ENCODE data around the gene BCAS2.
"Not testable (repeated sequence)": the region's sequence is repeated elsewhere in the genome, so short reads cannot be mapped to it uniquely, and the experiment has no call there.

Gene BCAS2

DNA sequence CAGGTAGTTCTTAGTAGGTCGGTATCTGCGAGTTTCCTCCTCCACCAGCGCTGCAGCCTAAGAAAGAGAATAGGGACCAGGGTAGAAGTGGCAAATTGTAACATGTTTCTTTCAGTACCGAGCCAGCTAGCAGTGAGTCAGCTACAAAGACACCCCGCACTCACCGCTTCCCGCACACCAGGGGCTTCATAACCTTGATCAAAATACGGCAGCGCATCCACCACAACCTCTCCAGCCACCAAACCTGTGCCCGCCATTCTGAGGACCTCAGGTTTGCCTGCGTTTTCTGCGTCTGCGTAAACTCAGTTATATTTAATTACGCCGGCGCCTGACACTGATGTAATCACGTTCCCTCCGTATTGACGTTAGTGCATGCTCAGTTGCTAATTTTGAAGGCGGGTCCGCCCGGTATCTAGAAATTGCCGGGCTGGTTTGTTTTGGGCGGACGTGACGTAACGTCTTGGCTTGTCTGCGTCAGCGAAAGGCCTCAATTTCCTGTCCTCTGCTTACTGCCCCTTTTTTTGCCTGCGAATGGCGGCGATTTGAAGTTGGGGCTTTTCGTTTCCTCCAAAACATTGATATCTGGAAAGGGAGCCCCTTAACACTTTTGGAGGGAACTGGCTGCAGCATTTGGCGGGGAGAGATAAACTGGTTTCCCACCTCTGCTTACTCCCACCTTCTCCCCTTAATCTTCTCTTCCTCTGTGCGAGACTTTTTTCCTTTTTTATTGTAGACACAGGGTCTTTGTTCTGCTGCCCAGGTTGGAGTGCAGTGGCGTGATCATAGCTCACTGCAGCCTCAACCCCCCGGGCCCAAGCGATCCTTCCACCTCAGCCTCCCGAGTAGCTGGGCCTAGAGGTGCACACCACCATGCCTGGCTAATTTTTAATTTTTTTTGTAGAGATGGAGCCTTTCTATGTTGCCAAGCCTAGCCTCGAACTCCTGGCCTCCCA lies at the start of gene BCAS2:
Gene BCAS2 (minus strand): TSS at position 281 of the 953 bp plus-strand sequence. CDS start 24 bp downstream, at position 257.
- DNase-seq, result peak; percentile 98

- DNase-seq, result no peak
These were observed 45.7 kb upstream of the BCAS2 start for GRCh38 chr1:114627107-114627506.

GRCh38 chr1:114623364-114623763 lies 41.9 kb upstream of the BCAS2 start:
- no peak for DNase-seq

DNA sequence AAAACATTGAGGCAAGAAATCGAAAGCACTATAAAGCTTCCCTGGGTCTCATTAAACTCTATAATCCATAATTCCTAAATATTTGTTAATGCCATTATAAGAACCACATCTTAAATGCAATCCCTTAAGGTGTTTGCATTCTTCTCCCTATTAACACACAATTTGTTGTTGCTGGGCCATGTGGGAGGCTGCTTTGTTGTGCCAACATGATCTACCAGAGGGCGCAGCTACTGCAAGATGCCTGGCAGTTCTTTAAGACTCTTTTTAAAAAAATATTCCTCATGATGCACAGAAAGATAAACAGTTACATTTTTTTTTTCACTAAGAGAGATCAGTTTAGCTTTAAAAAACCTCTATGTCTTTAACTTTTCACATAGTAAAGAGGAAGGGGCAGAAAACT lies 39.0 kb upstream of the BCAS2 start:
- DNase-seq, result no peak

- no peak for DNase-seq
These were observed 37.2 kb upstream of the BCAS2 start for GRCh38 chr1:114618606-114619005.

DNA sequence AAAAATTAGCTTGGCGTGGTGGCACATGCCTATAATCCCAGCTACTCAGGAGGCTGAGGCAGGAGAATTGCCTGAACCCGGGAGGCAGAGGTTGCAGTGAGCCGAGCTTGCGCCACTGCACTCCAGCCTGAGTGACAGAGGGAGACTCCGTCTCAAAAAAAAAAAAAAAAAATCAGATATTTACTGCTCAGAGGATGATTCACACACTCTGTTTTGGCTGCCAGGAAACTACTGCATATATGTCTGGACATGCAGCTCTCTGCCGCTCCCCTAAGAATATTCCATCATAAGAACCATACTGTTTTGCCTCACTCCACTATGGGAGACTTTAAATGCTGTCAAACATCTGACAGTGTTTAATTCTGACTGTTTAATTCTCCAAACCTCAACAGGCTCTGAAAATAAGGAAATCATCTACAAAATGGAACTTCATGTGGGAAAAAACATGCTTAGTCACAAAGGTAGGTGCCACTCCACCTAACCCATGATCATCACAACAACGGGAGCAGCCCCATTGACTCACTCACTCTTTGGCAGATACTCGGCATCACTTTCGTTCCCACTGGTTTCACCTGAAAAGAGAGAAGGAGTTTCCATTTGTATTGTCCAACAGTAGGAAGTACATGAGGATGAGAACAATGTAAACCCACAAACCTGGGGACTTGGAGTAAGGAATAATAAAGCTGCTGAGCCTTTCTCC lies 29.3 kb upstream of the BCAS2 start:
- no peak for DNase-seq

GRCh38 chr1:114609826-114610225 lies 28.4 kb upstream of the BCAS2 start:
- DNase-seq, result no peak

GRCh38 chr1:114609026-114609425 lies 27.6 kb upstream of the BCAS2 start:
- no peak for DNase-seq

GRCh38 chr1:114607223-114607622 lies 25.8 kb upstream of the BCAS2 start:
- DNase-seq, result no peak

DNA sequence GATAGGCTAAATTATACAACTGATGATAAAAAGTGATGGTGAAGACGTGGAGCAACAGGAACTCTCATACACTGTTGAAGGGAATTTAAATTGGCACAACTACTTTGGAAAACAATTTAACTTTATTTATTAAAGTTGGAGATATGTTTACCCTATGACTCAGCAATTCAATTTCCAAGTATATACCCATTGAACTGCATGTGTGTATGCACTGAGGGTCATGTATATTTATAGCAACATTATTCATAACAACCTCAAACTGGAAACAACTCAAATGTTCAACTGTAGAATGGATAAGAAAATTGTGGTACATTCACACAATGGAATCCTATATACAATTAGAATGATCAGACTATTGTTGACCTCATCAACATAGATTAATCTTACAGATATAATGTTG lies 16.5 kb upstream of the BCAS2 start:
- DNase-seq, result no peak

DNA sequence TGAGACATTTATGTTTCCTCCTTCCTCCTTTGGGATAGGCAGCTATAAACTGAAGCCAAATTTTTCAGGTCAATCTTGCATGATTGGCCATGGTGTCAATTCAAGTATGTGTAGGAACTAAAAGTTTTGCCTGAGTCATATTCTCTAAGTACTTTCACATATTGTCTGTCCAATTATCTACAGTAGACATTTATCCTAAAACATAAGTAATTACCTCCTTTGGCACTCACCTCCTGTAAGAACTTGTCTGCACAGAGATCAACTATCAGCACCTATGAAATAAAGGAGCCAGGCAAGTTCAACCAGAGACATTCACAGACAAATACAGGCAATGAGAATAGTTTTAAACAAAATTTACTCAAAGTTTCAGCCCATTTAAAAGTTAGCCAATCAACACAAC lies 14.2 kb upstream of the BCAS2 start:
- no peak for DNase-seq

DNA sequence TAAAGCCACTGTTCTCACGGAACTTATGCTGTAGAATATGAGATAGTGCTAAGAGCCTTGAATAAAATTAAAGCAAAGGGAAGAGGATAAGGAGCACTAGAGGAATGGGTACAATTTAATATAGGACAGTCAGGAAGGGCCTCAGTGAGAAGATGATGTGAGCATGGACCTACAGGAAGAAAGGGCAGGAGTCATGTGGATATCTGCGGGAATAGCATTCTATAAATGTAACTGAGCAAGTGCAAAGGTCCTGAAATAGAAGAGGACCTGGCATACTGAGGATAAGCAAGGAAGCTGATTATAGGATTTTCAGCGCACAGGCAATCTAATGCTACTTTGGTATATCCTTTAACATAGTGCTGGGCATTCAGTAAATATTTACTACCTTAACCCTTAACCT lies 12.6 kb upstream of the BCAS2 start:
- DNase-seq, result no peak

GRCh38 chr1:114589122-114589521 lies 7.7 kb upstream of the BCAS2 start:
- no peak for DNase-seq

DNA sequence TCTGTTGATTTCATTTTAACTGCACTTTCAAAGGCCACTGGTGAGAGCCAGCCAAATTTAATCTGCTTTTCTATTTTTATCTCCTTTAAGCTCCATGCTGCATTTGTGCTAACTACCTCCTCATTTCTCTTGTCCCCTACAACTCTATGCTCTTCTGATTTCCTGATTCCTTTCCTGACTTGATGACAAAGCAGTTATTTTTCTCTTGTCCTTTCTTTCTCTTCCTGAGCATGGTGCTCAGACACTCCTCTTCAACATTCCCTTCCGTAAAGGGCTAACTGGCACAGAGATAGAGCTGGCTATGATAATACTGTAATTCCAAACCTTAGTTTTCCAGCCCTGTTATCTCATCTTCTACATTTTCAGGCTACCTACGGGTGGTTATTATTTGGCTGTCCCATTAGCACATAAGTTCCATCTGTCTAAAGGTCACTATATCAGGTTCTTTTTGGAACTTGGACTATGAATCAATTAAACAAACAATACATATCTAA lies 6.8 kb upstream of the BCAS2 start:
- no peak for DNase-seq

DNA sequence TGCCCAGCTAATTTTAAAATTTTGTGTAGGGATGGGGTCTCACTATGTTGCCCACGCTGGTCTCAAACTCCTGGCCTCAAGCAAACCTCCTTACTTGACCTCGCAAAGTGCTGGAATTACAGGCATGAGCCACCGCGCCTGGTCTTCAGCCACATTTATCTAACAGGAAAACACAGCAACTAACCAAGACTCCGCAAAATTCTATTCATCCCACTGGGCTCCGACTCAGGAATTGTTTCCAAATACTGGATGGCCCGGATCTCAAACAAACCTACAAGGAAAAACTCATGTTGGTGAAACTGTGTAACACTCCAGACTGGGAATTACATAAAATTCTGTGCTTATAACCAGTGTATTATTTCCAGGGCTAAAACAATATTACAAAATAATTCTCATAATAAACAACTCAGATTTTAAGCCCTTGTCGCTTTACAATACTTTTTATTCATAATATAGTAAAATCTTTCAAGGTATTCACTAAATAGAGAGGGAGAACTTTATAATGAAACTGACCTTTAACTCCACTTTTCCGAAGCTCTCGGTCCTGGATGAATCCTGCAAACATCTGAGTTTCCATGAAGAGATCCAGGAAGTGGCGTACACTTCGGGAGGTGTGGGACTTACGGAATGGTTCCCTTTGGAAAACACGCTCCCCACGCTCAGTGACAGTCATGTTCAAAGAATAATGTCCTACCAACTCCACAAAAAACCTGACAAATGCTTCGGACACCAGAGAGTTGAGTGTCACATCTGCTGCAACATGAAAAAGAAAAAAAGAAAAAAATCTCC lies 6.0 kb upstream of the BCAS2 start:
- DNase-seq, result no peak

- no peak for DNase-seq
These were observed 5.2 kb upstream of the BCAS2 start for GRCh38 chr1:114586513-114587047.

DNA sequence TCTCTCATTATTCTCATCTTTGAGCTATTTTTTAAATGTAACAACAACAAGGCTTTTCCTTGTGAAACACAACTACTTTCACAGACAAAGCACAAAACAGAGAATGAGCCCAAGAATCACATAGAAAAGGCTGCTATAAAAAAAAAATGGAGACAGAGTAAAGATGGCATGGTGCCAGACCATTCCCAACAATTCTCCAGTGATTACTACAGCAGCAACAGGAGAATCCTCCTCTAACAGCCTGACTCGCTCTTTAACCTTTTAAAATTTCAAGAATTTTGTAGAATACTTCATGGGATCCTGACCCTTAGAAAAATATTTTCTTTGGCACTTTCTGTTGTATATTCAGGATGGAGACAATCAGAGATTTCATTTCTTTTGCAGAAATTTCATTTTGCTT lies 3.8 kb upstream of the BCAS2 start:
- no peak for DNase-seq

DNA sequence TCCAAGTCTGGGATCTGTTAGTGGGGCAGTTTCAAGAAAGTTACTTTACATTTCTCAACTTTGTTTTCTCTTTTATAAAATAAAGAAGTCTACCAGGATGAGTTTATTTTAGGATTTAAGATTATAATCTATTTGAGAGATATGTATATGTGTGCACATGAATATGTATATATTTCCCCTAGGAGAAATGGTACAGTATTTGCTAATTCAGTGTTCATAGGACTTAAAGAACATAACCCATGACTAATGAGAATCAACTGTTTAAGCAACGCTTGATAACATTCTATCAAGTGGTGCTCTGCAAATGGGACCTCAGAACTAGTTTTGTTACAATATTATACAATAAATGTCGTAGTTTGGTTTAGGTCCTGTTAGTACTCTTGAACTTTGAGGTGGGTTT lies 7.0 kb downstream of the BCAS2 start:
- DNase-seq, result no peak

GRCh38 chr1:114564141-114564540 lies 17.3 kb downstream of the BCAS2 start:
- DNase-seq, result no peak

- not testable (repeated sequence) for DNase-seq
These were observed 18.4 kb downstream of the BCAS2 start for GRCh38 chr1:114562978-114563510.

DNA sequence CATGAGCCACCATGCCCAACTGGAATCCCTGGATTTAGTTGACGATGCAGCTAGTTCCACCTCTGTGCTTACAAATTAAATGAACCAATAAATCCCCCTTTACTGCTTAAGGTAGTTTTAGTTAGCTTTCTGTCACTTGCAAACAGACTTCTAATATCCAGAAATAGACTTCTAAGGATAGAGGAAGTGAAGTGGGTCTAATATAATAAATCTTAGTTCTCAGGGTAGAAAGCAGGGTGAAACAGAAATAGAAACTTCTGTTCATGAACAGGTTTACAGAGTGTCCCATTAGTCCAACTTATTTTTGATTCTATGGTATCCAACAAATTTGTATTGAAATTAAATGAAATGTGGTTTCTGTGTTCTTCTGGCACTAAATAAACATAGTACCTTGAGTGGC lies 20.1 kb downstream of the BCAS2 start:
- no peak for DNase-seq

DNA sequence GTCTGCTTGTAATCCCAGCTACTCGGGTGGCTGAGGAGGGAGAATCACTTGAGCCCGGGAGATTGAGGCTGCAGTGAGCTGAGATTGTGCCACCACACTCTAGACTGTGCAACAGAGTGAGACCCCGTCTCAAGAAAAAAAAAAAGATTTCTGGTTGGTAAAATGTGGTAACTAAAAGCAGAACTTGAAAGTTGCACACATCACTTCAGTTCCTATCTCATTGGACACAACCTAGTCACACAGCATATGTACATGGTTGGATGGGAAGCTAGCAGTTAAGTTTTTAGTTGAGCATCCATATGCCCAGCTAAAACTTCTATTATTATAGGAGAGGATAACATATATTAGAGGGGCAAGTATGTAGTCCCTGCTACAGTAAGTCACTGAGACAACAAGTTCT lies 22.1 kb downstream of the BCAS2 start:
- no peak for DNase-seq

DNA sequence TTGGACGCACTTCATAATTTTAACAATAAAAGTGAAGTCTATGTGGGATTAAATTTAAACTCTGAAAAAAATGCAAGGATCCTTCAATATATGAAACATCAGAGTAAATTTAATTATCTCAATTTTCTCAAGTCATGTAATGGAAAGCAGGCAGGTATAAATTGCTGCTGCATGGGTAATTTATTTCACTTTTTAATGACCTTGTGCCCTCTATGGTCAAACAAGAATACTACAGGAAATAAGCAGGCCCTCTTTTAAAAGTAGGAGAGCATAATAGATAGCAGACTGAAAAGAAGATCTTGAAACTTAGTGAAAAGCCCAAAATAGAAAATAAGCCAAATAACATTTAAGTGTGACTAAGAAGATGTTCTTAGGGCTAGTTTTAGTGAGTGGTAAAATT lies 22.9 kb downstream of the BCAS2 start:
- no peak for DNase-seq

Data from left hindlimb (tissue), 1 donor.